GM18951 (cell line): ENCODE data around the gene C1orf116.

Experiments used
- POLR2A ChIP-seq: IDR thresholded peaks from 4 replicates; pipeline ENCODE4 v1.6.1; 2011; ENCODE audit warnings: mild to moderate bottlenecking; ENCODE audit not compliant: insufficient read length, insufficient read depth; ENCODE audit errors: extremely low read depth
- in situ Hi-C: fragments of 300-500 bp; cut with MboI; formaldehyde crosslinking; loops from one replicate; pipeline ENCODE4 v1.12.0; 2022; ENCODE audit warnings: low sequenced_read_pairs, mixed read lengths, inconsistent platforms; ENCODE audit not compliant: unreplicated experiment

C1orf116 gene

GRCh38 chr1:207069858-207070506 lies 37.4 kb upstream of the C1orf116 start:
- in situ Hi-C loops, result no loop called here
- no peak for TF ChIP-seq POLR2A

- in situ Hi-C loops, result no loop called here
Measured at GRCh38 chr1:207069061-207069460, 36.5 kb upstream of the C1orf116 start.

GRCh38 chr1:207067665-207068064 lies 35.1 kb upstream of the C1orf116 start:
- in situ Hi-C loops, result no loop called here
- TF ChIP-seq POLR2A, result no peak

More at GRCh38 chr1:207069061-207069460, 36.5 kb upstream of the C1orf116 start:
- no peak for TF ChIP-seq POLR2A

GRCh38 chr1:207067185-207067584 lies 34.6 kb upstream of the C1orf116 start:
- TF ChIP-seq POLR2A, result no peak
- in situ Hi-C loops, result no loop called here

- in situ Hi-C loops, result no loop called here
- no peak for TF ChIP-seq POLR2A
Measured at GRCh38 chr1:207064561-207064960, 32.0 kb upstream of the C1orf116 start.

- in situ Hi-C loops, result no loop called here
Measured at GRCh38 chr1:207063014-207063413, 30.5 kb upstream of the C1orf116 start.

GRCh38 chr1:207062058-207062457 lies 29.5 kb upstream of the C1orf116 start:
- in situ Hi-C loops, result no loop called here
- no peak for TF ChIP-seq POLR2A

More at GRCh38 chr1:207063014-207063413, 30.5 kb upstream of the C1orf116 start:
- TF ChIP-seq POLR2A, result no peak

GRCh38 chr1:207060596-207060995 lies 28.0 kb upstream of the C1orf116 start:
- no peak for TF ChIP-seq POLR2A
- in situ Hi-C loops, result no loop called here

- no peak for TF ChIP-seq POLR2A
- in situ Hi-C loops, result no loop called here
Measured at GRCh38 chr1:207059881-207060280, 27.3 kb upstream of the C1orf116 start.

GRCh38 chr1:207058878-207059867 lies 26.6 kb upstream of the C1orf116 start:
- in situ Hi-C loops, result no loop called here
- TF ChIP-seq POLR2A, result no peak

GRCh38 chr1:207058252-207058651 lies 25.7 kb upstream of the C1orf116 start:
- no peak for TF ChIP-seq POLR2A
- in situ Hi-C loops, result no loop called here

- no peak for TF ChIP-seq POLR2A
- in situ Hi-C loops, result no loop called here
Measured at GRCh38 chr1:207056673-207057072, 24.1 kb upstream of the C1orf116 start.

GRCh38 chr1:207055386-207056001 lies 22.9 kb upstream of the C1orf116 start:
- TF ChIP-seq POLR2A, result no peak
- in situ Hi-C loops, result no loop called here
